IMR-90 (cell line): ENCODE measurements around the gene GAR1. TPM values are rescaled to one million over a fixed set of nuclear protein-coding genes. Genes with fewer than 3 reads are reported as not detected.

ENCODE experiments used
- ATAC-seq: fragments of 200-7000 bp; cut with Tn5 transposase; 2 replicates; pipeline ENCODE4 v1.9.1; 2020; ENCODE audit warnings: low read depth, mild to moderate bottlenecking, moderate library complexity
- BruUV-seq: library from RNA; stranded (reverse); fragments of 400-500 nt; replicated peaks from 2 replicates; lab custom pipeline; 2021; lab: Mats Ljungman, UMichigan
- CTCF ChIA-PET: fragments of 300-600 bp; formaldehyde crosslinking; extraction: SDS; loops from one replicate; lab custom pipeline; 2021; ENCODE audit warnings: antibody characterized with exemption; lab: Yijun Ruan, JAX
- POLR2A ChIA-PET: fragments of 300-600 bp; sonication (Branson Sonifier 250); formaldehyde crosslinking; loops from one replicate; lab custom pipeline; 2022; ENCODE audit warnings: antibody characterized with exemption; ENCODE audit not compliant: unreplicated experiment; lab: Charles Lee
- DNase-seq: peaks from one replicate; pipeline ENCODE4 v3.0.0; 2013
- H2AFZ ChIP-seq: replicated peaks from 2 replicates; pipeline ENCODE3; 2013; ENCODE audit warnings: low read length, mild to moderate bottlenecking; ENCODE audit not compliant: poor library complexity
- H2AK5ac ChIP-seq: 2 replicates; pipeline ENCODE4 v1.6.1; 2013; ENCODE audit warnings: low read depth, low read length, inconsistent platforms
- H2AK9ac ChIP-seq: replicated peaks from 2 replicates; pipeline ENCODE3; 2013; ENCODE audit warnings: mild to moderate bottlenecking, low read depth, low read length, moderate library complexity; ENCODE audit not compliant: poor library complexity
- H2BK120ac ChIP-seq: 2 replicates; pipeline ENCODE4 v1.6.1; 2013; ENCODE audit warnings: low read depth, low read length, inconsistent platforms
- H2BK15ac ChIP-seq: 3 replicates; pipeline ENCODE4 v1.6.1; 2013; ENCODE audit warnings: low read depth, low read length, inconsistent platforms
- H2BK20ac ChIP-seq: 2 replicates; pipeline ENCODE4 v1.6.1; 2013; ENCODE audit warnings: low read depth, mild to moderate bottlenecking, inconsistent platforms, low read length, moderate library complexity
- H2BK5ac ChIP-seq: 2 replicates; pipeline ENCODE4 v1.6.1; 2013; ENCODE audit warnings: mild to moderate bottlenecking, low read depth, low read length, inconsistent platforms; ENCODE audit not compliant: poor library complexity, severe bottlenecking
- H3K14ac ChIP-seq: replicated peaks from 2 replicates; pipeline ENCODE4 v1.6.1; 2013; ENCODE audit warnings: low read depth, low read length, inconsistent platforms
- H3K18ac ChIP-seq: 2 replicates; pipeline ENCODE4 v1.6.1; 2013; ENCODE audit warnings: low read depth, low read length, control low read depth
- H3K23ac ChIP-seq: 2 replicates; pipeline ENCODE4 v1.6.1; 2013; ENCODE audit warnings: low read depth, low read length, inconsistent platforms
- H3K27ac ChIP-seq: 2 replicates; pipeline ENCODE4 v1.5.1; 2013; ENCODE audit warnings: mild to moderate bottlenecking, control low read depth, low read length; ENCODE audit not compliant: insufficient read depth
- H3K27me3 ChIP-seq: 2 replicates; pipeline ENCODE4 v1.6.1; 2013; ENCODE audit warnings: low read length; ENCODE audit not compliant: control insufficient read depth, insufficient read depth
- H3K36me3 ChIP-seq: 2 replicates; pipeline ENCODE4 v1.6.1; 2013; ENCODE audit warnings: low read length, mixed read lengths; ENCODE audit not compliant: control insufficient read depth, insufficient read depth
- H3K4ac ChIP-seq: 2 replicates; pipeline ENCODE4 v1.6.1; 2013; ENCODE audit warnings: low read depth, low read length, inconsistent platforms
- H3K4me1 ChIP-seq: 2 replicates; pipeline ENCODE4 v1.6.1; 2013; ENCODE audit warnings: low read length, mixed read lengths; ENCODE audit not compliant: control insufficient read depth, insufficient read depth
- H3K4me2 ChIP-seq: 2 replicates; pipeline ENCODE4 v1.6.1; 2013; ENCODE audit warnings: low read depth, mild to moderate bottlenecking, control low read depth, low read length, moderate library complexity
- H3K4me3 ChIP-seq: 2 replicates; pipeline ENCODE4 v1.5.1; 2013; ENCODE audit warnings: low read depth, mild to moderate bottlenecking, control low read depth, low read length, moderate library complexity; ENCODE audit not compliant: insufficient read depth
- H3K56ac ChIP-seq: 2 replicates; pipeline ENCODE4 v1.6.1; 2013; ENCODE audit warnings: low read length, inconsistent platforms; ENCODE audit not compliant: insufficient read depth; ENCODE audit errors: extremely low read depth
- H3K79me1 ChIP-seq, 2 experiments: 2 replicates each; pipeline ENCODE4 v1.6.1; 2013; ENCODE audit warnings: low read length in 2 of 2, inconsistent platforms in 1 of 2, low read depth in 1 of 2
- H3K9ac ChIP-seq: 2 replicates; pipeline ENCODE4 v1.6.1; 2013; ENCODE audit warnings: low read depth, low read length, control low read depth
- H3K9me1 ChIP-seq: 2 replicates; pipeline ENCODE4 v1.6.1; 2013; ENCODE audit warnings: low read length, inconsistent platforms; ENCODE audit not compliant: insufficient read depth
- H3K9me3 ChIP-seq: 2 replicates; pipeline ENCODE4 v1.6.1; 2013; ENCODE audit warnings: low read length; ENCODE audit not compliant: control insufficient read depth, insufficient read depth
- H4K20me1 ChIP-seq: 2 replicates; pipeline ENCODE4 v1.6.1; 2013; ENCODE audit warnings: low read length, inconsistent platforms; ENCODE audit not compliant: insufficient read depth
- H4K5ac ChIP-seq: 2 replicates; pipeline ENCODE4 v1.6.1; 2013; ENCODE audit warnings: mild to moderate bottlenecking, low read depth, low read length, control low read depth
- H4K8ac ChIP-seq, 2 experiments: 2 replicates each; pipeline ENCODE4 v1.6.1; 2013; ENCODE audit warnings: low read depth in 2 of 2, low read length in 2 of 2, control low read depth in 1 of 2, inconsistent platforms in 1 of 2
- H4K91ac ChIP-seq: 2 replicates; pipeline ENCODE4 v1.6.1; 2013; ENCODE audit warnings: low read depth, low read length, inconsistent platforms; ENCODE audit not compliant: insufficient read depth
- BHLHE40 ChIP-seq: fragments of 150-350 bp; IDR thresholded peaks from 2 replicates; pipeline ENCODE4 v1.6.1; 2016; ENCODE audit warnings: mild to moderate bottlenecking, low read depth, low read length
- CHD1 ChIP-seq: IDR thresholded peaks from 2 replicates; pipeline ENCODE4 v1.6.1; 2012; ENCODE audit warnings: low read depth, low read length, improper control_type of control experiment
- FOS ChIP-seq: fragments of 150-350 bp; IDR thresholded peaks from 2 replicates; pipeline ENCODE4 v1.6.1; 2016; ENCODE audit warnings: low read depth, low read length
- MAFK ChIP-seq: IDR thresholded peaks from 2 replicates; pipeline ENCODE4 v1.6.1; 2012; ENCODE audit warnings: low read depth, low read length, improper control_type of control experiment
- MAZ ChIP-seq: IDR thresholded peaks from 2 replicates; pipeline ENCODE4 v1.6.1; 2012; ENCODE audit warnings: low read depth, mild to moderate bottlenecking, low read length, improper control_type of control experiment, moderate library complexity, borderline replicate concordance
- MXI1 ChIP-seq: IDR thresholded peaks from 2 replicates; pipeline ENCODE4 v1.6.1; 2012; ENCODE audit warnings: low read depth, mild to moderate bottlenecking, low read length, moderate library complexity, borderline replicate concordance
- NFE2L2 ChIP-seq: fragments of 150-350 bp; IDR thresholded peaks from 2 replicates; pipeline ENCODE4 v1.6.1; 2016; ENCODE audit warnings: low read depth, mild to moderate bottlenecking, low read length
- POLR2A ChIP-seq: IDR thresholded peaks from 2 replicates; pipeline ENCODE4 v1.6.1; 2012; ENCODE audit warnings: mild to moderate bottlenecking, low read depth, low read length
- RAD21 ChIP-seq: IDR thresholded peaks from 2 replicates; pipeline ENCODE4 v1.6.1; 2012; ENCODE audit warnings: low read length, improper control_type of control experiment
- RCOR1 ChIP-seq: IDR thresholded peaks from 2 replicates; pipeline ENCODE4 v1.6.1; 2012; ENCODE audit warnings: mild to moderate bottlenecking, low read length, improper control_type of control experiment; ENCODE audit not compliant: insufficient replicate concordance
- SMC3 ChIP-seq: fragments of 150-350 bp; IDR thresholded peaks from 2 replicates; pipeline ENCODE4 v1.6.1; 2016; ENCODE audit warnings: low read depth, mild to moderate bottlenecking, antibody characterized with exemption, low read length, moderate library complexity
- WGBS, 2 experiments: methylation state at CpG; one replicate each; pipeline versions ENCODE4 v1.1.5 to v1.1.7; 2013; ENCODE audit warnings: missing lambda C conversion rate in 2 of 2; ENCODE audit not compliant: insufficient read length in 1 of 2; ENCODE audit errors: extremely low coverage in 2 of 2; 5-methylcytosine and 5-hydroxymethylcytosine counted together
- dilution Hi-C: fragments of 300-500 bp; cut with HindIII; formaldehyde crosslinking; loops from one replicate; pipeline ENCODE4 v1.14.3; 2018; ENCODE audit warnings: low sequenced_read_pairs; ENCODE audit not compliant: unreplicated experiment
- in situ Hi-C: fragments of 300-500 bp; cut with MboI; formaldehyde crosslinking; loops from 3 replicates; pipeline ENCODE4 v1.14.3; 2019; ENCODE audit warnings: low sequenced_read_pairs, inconsistent platforms, mixed read lengths
- intact Hi-C: fragments of 100-400 bp; cut with micrococcal nuclease; formaldehyde crosslinking; loops from 2 replicates; pipeline ENCODE4 v1.10.0; 2022
- polyA plus RNA-seq, 3 experiments: library from polyadenylated mRNA; depleted of rRNA; stranded (reverse); fragments of >200 nt; gene quantifications; 2 replicates each; pipeline ENCODE4 v1.2.3, GENCODE V29; 2012; ENCODE audit warnings: low replicate concordance in 1 of 3
- total RNA-seq: library from RNA; depleted of rRNA; stranded (reverse); fragments of >200 nt; gene quantifications from 2 replicates; pipeline ENCODE4 v1.2.3, GENCODE V29; 2012
- TF ChIP-seq, protein P1 (sequence below): fragments of 150-350 bp; IDR thresholded peaks from 2 replicates; pipeline ENCODE4 v1.6.1; 2017; ENCODE audit warnings: mild to moderate bottlenecking, antibody characterized with exemption, low read length, low read depth
- TF ChIP-seq, protein P2 (sequence below): conservative IDR thresholded peaks from 2 replicates; pipeline ENCODE4 v1.5.1; 2012; ENCODE audit warnings: mild to moderate bottlenecking, low read depth, low read length, improper control_type of control experiment

Gene GAR1
- total and polyA plus RNA-seq, 2 of the 4 experiments (the other 2 are of a cell fraction): 1.1 to 22.0 TPM

DNA sequence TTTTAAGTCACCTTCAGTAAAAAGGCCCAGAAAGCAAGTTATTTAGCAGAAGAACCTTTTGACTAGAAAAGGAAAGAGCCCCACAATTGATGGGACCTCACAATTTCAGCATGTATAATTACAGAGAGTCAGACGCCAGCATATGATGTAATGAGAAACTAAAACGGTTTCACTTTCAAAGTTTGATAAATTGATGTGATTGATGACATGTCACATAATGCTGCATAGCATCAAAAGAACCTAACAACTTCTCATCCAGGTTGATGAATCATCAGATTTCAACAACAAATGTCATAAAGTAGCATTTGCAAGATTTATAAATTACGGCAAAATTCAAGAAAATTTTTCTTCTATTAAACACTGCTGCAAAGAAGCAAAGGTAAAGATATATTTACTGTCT, 3.9 kb upstream of the GAR1 start:
- BruUV-seq: no TSS peak
- Histone ChIP-seq H3K36me3 (no peaks in the 10 kb centered on the region), H3K9me3 (no peaks in the 10 kb centered on the region), H2BK5ac (no peak overlapping the region), H4K8ac (no peak overlapping the region), H3K4ac (no peak overlapping the region), H3K18ac (no peak overlapping the region), H3K56ac (no peak overlapping the region), H3K14ac (no peak overlapping the region), H3K79me1 (peaks cover 9 to 13% of the 10 kb centered on the region in 2 experiments; a peak in 3 of 4 replicates), H2AK9ac (no peak overlapping the region), H3K23ac (no peak overlapping the region), H3K9me1 (no peaks in the 10 kb centered on the region), H2BK20ac (no peak overlapping the region), H4K20me1 (no peaks in the 10 kb centered on the region), H2BK120ac (no peak overlapping the region), H2AFZ (no peak overlapping the region), H3K4me1 (no peaks in the 10 kb centered on the region), H3K9ac (no peak overlapping the region), H3K4me3 (no peak overlapping the region), H2AK5ac (no peak overlapping the region), H4K91ac (no peak overlapping the region), H4K5ac (no peak overlapping the region), H3K4me2 (no peak overlapping the region), H3K27me3 (no peaks in the 10 kb centered on the region), H3K27ac (no peak overlapping the region), H2BK15ac (no peak overlapping the region)
- TF ChIP-seq BHLHE40 (no peak), SMC3 (no peak), RAD21 (no peak), MAFK (no peak), POLR2A (no peak), NFE2L2 (no peak), CHD1 (no peak), MAZ (no peak), FOS (no peak), MXI1 (no peak), RCOR1 (no peak)
- TF ChIP-seq, protein P1, sequence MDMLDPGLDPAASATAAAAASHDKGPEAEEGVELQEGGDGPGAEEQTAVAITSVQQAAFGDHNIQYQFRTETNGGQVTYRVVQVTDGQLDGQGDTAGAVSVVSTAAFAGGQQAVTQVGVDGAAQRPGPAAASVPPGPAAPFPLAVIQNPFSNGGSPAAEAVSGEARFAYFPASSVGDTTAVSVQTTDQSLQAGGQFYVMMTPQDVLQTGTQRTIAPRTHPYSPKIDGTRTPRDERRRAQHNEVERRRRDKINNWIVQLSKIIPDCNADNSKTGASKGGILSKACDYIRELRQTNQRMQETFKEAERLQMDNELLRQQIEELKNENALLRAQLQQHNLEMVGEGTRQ: no peak
- TF ChIP-seq, protein P2, sequence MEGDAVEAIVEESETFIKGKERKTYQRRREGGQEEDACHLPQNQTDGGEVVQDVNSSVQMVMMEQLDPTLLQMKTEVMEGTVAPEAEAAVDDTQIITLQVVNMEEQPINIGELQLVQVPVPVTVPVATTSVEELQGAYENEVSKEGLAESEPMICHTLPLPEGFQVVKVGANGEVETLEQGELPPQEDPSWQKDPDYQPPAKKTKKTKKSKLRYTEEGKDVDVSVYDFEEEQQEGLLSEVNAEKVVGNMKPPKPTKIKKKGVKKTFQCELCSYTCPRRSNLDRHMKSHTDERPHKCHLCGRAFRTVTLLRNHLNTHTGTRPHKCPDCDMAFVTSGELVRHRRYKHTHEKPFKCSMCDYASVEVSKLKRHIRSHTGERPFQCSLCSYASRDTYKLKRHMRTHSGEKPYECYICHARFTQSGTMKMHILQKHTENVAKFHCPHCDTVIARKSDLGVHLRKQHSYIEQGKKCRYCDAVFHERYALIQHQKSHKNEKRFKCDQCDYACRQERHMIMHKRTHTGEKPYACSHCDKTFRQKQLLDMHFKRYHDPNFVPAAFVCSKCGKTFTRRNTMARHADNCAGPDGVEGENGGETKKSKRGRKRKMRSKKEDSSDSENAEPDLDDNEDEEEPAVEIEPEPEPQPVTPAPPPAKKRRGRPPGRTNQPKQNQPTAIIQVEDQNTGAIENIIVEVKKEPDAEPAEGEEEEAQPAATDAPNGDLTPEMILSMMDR: no peak
- DNase-seq (no peak), ATAC-seq (no peak)
- in situ Hi-C loops (loop anchor here (10.0 kb wide), 3 partner anchors 107 to 387 kb away; partner anchors contain the start of gene CASP6), dilution Hi-C loops (no loop called here), intact Hi-C loops (no loop called here)
- CTCF ChIA-PET: no interaction called here
- POLR2A ChIA-PET: no interaction called here
- WGBS, 2 experiments: no CpG with 5 or more reads among the region's 3 CpGs
